WTC11 (cell line): ENCODE data around the gene MAP3K12. TPM values are rescaled to one million over a fixed set of nuclear protein-coding genes. Genes with fewer than 3 reads are reported as not detected.

Experiments
- CREB1 ChIP-seq: sonication (generic); formaldehyde crosslinking; IDR thresholded peaks from 2 replicates; pipeline ENCODE4 v1.8.0; 2023; ENCODE audit warnings: mild to moderate bottlenecking, missing genetic modification reagents
- ELF4 ChIP-seq: sonication (generic); formaldehyde crosslinking; IDR thresholded peaks from 2 replicates; pipeline ENCODE4 v1.8.1; 2022; ENCODE audit warnings: low read depth, mild to moderate bottlenecking, moderate library complexity, missing genetic modification reagents
- FOXP1 ChIP-seq: sonication (generic); formaldehyde crosslinking; IDR thresholded peaks from 2 replicates; pipeline ENCODE4 v1.8.0; 2022; ENCODE audit warnings: missing genetic modification reagents, mild to moderate bottlenecking, moderate library complexity, borderline replicate concordance
- GTF2I ChIP-seq: fragments of 250-450 bp; sonication (Bioruptor Pico); conservative IDR thresholded peaks from 2 replicates; pipeline ENCODE4 v1.4.0; 2021; ENCODE audit warnings: mild to moderate bottlenecking
- KAT7 ChIP-seq: sonication (generic); formaldehyde crosslinking; IDR thresholded peaks from 2 replicates; pipeline ENCODE4 v1.8.1; 2023; ENCODE audit warnings: missing genetic modification reagents, mild to moderate bottlenecking, borderline replicate concordance
- RELA ChIP-seq: sonication (generic); formaldehyde crosslinking; IDR thresholded peaks from 2 replicates; pipeline ENCODE4 v1.8.1; 2022; ENCODE audit warnings: missing genetic modification reagents, mild to moderate bottlenecking, borderline replicate concordance
- RORB ChIP-seq: fragments of 250-450 bp; sonication (Bioruptor Pico); IDR thresholded peaks from 2 replicates; pipeline ENCODE4 v1.9.0; 2021; ENCODE audit warnings: mild to moderate bottlenecking
- SP1 ChIP-seq: sonication (generic); formaldehyde crosslinking; conservative IDR thresholded peaks from 2 replicates; pipeline ENCODE4 v1.8.1; 2022; ENCODE audit warnings: missing genetic modification reagents
- ZNF138 ChIP-seq: sonication (generic); formaldehyde crosslinking; conservative IDR thresholded peaks from 2 replicates; pipeline ENCODE4 v1.8.1; 2022; ENCODE audit warnings: mild to moderate bottlenecking, moderate library complexity, missing genetic modification reagents
- ZNF263 ChIP-seq: sonication (generic); formaldehyde crosslinking; IDR thresholded peaks from 2 replicates; pipeline ENCODE4 v1.8.1; 2022; ENCODE audit warnings: low read depth, mild to moderate bottlenecking, moderate library complexity, missing genetic modification reagents
- ZNF423 ChIP-seq: fragments of 250-450 bp; sonication (Bioruptor Pico); IDR thresholded peaks from 2 replicates; pipeline ENCODE4 v2.1.2; 2022; ENCODE audit warnings: mild to moderate bottlenecking, moderate library complexity
- ZNF671 ChIP-seq: fragments of 250-450 bp; sonication (Bioruptor Pico); IDR thresholded peaks from 2 replicates; pipeline ENCODE4 v1.8.0; 2021; ENCODE audit warnings: mild to moderate bottlenecking
- total RNA-seq: library from RNA; stranded (reverse); gene quantifications from 3 replicates; pipeline ENCODE4 v1.2.3, GENCODE V29; 2021
- TF ChIP-seq, protein P1 (sequence below): sonication (generic); formaldehyde crosslinking; IDR thresholded peaks from 2 replicates; pipeline ENCODE4 v1.8.0; 2022; ENCODE audit warnings: mild to moderate bottlenecking, missing genetic modification reagents
- TF ChIP-seq, protein P2 (sequence below): sonication (generic); formaldehyde crosslinking; IDR thresholded peaks from 2 replicates; pipeline ENCODE4 v1.8.0; 2022; ENCODE audit warnings: missing genetic modification reagents
- TF ChIP-seq, protein P3 (sequence below): sonication (generic); formaldehyde crosslinking; IDR thresholded peaks from 2 replicates; pipeline ENCODE4 v1.8.1; 2023; ENCODE audit warnings: mild to moderate bottlenecking, missing genetic modification reagents, borderline replicate concordance
- TF ChIP-seq, protein P4 (sequence below): fragments of 250-450 bp; sonication (Bioruptor Pico); IDR thresholded peaks from 2 replicates; pipeline ENCODE4 v1.9.0; 2021; ENCODE audit warnings: mild to moderate bottlenecking, borderline replicate concordance
- TF ChIP-seq, protein P5 (sequence below): sonication (generic); formaldehyde crosslinking; IDR thresholded peaks from 2 replicates; pipeline ENCODE4 v1.8.1; 2023; ENCODE audit warnings: mild to moderate bottlenecking, moderate library complexity, missing genetic modification reagents
- TF ChIP-seq, protein P6 (sequence below): sonication (generic); formaldehyde crosslinking; IDR thresholded peaks from 2 replicates; pipeline ENCODE4 v1.8.0; 2023; ENCODE audit warnings: missing genetic modification reagents, mild to moderate bottlenecking, borderline replicate concordance

The MAP3K12 gene
- total RNA-seq, 1 experiment from 2014 or later: 23.6 TPM

- TF ChIP-seq, protein P1, sequence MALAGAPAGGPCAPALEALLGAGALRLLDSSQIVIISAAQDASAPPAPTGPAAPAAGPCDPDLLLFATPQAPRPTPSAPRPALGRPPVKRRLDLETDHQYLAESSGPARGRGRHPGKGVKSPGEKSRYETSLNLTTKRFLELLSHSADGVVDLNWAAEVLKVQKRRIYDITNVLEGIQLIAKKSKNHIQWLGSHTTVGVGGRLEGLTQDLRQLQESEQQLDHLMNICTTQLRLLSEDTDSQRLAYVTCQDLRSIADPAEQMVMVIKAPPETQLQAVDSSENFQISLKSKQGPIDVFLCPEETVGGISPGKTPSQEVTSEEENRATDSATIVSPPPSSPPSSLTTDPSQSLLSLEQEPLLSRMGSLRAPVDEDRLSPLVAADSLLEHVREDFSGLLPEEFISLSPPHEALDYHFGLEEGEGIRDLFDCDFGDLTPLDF: no peak
- no peak for TF ChIP-seq CREB1 (CRISPR knock-in tag)
- TF ChIP-seq SP1 (CRISPR knock-in tag): peak; percentile 72
- TF ChIP-seq ZNF671 (CRISPR knock-in tag): no peak
- TF ChIP-seq, protein P2, sequence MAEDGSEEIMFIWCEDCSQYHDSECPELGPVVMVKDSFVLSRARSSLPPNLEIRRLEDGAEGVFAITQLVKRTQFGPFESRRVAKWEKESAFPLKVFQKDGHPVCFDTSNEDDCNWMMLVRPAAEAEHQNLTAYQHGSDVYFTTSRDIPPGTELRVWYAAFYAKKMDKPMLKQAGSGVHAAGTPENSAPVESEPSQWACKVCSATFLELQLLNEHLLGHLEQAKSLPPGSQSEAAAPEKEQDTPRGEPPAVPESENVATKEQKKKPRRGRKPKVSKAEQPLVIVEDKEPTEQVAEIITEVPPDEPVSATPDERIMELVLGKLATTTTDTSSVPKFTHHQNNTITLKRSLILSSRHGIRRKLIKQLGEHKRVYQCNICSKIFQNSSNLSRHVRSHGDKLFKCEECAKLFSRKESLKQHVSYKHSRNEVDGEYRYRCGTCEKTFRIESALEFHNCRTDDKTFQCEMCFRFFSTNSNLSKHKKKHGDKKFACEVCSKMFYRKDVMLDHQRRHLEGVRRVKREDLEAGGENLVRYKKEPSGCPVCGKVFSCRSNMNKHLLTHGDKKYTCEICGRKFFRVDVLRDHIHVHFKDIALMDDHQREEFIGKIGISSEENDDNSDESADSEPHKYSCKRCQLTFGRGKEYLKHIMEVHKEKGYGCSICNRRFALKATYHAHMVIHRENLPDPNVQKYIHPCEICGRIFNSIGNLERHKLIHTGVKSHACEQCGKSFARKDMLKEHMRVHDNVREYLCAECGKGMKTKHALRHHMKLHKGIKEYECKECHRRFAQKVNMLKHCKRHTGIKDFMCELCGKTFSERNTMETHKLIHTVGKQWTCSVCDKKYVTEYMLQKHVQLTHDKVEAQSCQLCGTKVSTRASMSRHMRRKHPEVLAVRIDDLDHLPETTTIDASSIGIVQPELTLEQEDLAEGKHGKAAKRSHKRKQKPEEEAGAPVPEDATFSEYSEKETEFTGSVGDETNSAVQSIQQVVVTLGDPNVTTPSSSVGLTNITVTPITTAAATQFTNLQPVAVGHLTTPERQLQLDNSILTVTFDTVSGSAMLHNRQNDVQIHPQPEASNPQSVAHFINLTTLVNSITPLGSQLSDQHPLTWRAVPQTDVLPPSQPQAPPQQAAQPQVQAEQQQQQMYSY: no peak
- no peak for TF ChIP-seq ZNF423
- TF ChIP-seq, protein P3, sequence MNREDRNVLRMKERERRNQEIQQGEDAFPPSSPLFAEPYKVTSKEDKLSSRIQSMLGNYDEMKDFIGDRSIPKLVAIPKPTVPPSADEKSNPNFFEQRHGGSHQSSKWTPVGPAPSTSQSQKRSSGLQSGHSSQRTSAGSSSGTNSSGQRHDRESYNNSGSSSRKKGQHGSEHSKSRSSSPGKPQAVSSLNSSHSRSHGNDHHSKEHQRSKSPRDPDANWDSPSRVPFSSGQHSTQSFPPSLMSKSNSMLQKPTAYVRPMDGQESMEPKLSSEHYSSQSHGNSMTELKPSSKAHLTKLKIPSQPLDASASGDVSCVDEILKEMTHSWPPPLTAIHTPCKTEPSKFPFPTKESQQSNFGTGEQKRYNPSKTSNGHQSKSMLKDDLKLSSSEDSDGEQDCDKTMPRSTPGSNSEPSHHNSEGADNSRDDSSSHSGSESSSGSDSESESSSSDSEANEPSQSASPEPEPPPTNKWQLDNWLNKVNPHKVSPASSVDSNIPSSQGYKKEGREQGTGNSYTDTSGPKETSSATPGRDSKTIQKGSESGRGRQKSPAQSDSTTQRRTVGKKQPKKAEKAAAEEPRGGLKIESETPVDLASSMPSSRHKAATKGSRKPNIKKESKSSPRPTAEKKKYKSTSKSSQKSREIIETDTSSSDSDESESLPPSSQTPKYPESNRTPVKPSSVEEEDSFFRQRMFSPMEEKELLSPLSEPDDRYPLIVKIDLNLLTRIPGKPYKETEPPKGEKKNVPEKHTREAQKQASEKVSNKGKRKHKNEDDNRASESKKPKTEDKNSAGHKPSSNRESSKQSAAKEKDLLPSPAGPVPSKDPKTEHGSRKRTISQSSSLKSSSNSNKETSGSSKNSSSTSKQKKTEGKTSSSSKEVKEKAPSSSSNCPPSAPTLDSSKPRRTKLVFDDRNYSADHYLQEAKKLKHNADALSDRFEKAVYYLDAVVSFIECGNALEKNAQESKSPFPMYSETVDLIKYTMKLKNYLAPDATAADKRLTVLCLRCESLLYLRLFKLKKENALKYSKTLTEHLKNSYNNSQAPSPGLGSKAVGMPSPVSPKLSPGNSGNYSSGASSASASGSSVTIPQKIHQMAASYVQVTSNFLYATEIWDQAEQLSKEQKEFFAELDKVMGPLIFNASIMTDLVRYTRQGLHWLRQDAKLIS (CRISPR knock-in tag): no peak
- TF ChIP-seq GTF2I (CRISPR knock-in tag): no peak
- TF ChIP-seq RORB (CRISPR knock-in tag): no peak
- no peak for TF ChIP-seq ZNF138 (CRISPR knock-in tag)
- TF ChIP-seq, protein P4, sequence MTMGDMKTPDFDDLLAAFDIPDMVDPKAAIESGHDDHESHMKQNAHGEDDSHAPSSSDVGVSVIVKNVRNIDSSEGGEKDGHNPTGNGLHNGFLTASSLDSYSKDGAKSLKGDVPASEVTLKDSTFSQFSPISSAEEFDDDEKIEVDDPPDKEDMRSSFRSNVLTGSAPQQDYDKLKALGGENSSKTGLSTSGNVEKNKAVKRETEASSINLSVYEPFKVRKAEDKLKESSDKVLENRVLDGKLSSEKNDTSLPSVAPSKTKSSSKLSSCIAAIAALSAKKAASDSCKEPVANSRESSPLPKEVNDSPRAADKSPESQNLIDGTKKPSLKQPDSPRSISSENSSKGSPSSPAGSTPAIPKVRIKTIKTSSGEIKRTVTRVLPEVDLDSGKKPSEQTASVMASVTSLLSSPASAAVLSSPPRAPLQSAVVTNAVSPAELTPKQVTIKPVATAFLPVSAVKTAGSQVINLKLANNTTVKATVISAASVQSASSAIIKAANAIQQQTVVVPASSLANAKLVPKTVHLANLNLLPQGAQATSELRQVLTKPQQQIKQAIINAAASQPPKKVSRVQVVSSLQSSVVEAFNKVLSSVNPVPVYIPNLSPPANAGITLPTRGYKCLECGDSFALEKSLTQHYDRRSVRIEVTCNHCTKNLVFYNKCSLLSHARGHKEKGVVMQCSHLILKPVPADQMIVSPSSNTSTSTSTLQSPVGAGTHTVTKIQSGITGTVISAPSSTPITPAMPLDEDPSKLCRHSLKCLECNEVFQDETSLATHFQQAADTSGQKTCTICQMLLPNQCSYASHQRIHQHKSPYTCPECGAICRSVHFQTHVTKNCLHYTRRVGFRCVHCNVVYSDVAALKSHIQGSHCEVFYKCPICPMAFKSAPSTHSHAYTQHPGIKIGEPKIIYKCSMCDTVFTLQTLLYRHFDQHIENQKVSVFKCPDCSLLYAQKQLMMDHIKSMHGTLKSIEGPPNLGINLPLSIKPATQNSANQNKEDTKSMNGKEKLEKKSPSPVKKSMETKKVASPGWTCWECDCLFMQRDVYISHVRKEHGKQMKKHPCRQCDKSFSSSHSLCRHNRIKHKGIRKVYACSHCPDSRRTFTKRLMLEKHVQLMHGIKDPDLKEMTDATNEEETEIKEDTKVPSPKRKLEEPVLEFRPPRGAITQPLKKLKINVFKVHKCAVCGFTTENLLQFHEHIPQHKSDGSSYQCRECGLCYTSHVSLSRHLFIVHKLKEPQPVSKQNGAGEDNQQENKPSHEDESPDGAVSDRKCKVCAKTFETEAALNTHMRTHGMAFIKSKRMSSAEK (CRISPR knock-in tag): peak; percentile 94; the same call in 1 of the 2 replicates
- TF ChIP-seq ELF4 (CRISPR knock-in tag): no peak
- TF ChIP-seq FOXP1 (CRISPR knock-in tag): 0 out of 2 replicates have a peak, but pooled peaks have one; percentile 65
- TF ChIP-seq KAT7 (CRISPR knock-in tag): 0 out of 2 replicates have a peak, but pooled peaks have one; percentile 60
- TF ChIP-seq, protein P5, sequence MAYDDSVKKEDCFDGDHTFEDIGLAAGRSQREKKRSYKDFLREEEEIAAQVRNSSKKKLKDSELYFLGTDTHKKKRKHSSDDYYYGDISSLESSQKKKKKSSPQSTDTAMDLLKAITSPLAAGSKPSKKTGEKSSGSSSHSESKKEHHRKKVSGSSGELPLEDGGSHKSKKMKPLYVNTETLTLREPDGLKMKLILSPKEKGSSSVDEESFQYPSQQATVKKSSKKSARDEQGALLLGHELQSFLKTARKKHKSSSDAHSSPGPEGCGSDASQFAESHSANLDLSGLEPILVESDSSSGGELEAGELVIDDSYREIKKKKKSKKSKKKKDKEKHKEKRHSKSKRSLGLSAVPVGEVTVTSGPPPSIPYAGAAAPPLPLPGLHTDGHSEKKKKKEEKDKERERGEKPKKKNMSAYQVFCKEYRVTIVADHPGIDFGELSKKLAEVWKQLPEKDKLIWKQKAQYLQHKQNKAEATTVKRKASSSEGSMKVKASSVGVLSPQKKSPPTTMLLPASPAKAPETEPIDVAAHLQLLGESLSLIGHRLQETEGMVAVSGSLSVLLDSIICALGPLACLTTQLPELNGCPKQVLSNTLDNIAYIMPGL (CRISPR knock-in tag): 0 out of 2 replicates have a peak, but pooled peaks have one; percentile 24
- TF ChIP-seq, protein P6, sequence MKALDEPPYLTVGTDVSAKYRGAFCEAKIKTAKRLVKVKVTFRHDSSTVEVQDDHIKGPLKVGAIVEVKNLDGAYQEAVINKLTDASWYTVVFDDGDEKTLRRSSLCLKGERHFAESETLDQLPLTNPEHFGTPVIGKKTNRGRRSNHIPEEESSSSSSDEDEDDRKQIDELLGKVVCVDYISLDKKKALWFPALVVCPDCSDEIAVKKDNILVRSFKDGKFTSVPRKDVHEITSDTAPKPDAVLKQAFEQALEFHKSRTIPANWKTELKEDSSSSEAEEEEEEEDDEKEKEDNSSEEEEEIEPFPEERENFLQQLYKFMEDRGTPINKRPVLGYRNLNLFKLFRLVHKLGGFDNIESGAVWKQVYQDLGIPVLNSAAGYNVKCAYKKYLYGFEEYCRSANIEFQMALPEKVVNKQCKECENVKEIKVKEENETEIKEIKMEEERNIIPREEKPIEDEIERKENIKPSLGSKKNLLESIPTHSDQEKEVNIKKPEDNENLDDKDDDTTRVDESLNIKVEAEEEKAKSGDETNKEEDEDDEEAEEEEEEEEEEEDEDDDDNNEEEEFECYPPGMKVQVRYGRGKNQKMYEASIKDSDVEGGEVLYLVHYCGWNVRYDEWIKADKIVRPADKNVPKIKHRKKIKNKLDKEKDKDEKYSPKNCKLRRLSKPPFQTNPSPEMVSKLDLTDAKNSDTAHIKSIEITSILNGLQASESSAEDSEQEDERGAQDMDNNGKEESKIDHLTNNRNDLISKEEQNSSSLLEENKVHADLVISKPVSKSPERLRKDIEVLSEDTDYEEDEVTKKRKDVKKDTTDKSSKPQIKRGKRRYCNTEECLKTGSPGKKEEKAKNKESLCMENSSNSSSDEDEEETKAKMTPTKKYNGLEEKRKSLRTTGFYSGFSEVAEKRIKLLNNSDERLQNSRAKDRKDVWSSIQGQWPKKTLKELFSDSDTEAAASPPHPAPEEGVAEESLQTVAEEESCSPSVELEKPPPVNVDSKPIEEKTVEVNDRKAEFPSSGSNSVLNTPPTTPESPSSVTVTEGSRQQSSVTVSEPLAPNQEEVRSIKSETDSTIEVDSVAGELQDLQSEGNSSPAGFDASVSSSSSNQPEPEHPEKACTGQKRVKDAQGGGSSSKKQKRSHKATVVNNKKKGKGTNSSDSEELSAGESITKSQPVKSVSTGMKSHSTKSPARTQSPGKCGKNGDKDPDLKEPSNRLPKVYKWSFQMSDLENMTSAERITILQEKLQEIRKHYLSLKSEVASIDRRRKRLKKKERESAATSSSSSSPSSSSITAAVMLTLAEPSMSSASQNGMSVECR (CRISPR knock-in tag): peak; percentile 65; the same call in 1 of the 2 replicates
- TF ChIP-seq ZNF263: no peak
- TF ChIP-seq RELA (CRISPR knock-in tag): 0 out of 2 replicates have a peak, but pooled peaks have one; percentile 59
Observed at GRCh38 chr12:53500776-53501614, 1.7 kb upstream of the MAP3K12 start, which contains the start of gene TARBP2 (continued).
